Measurements from ENCODE around the gene IFNL2. TPM values are rescaled to one million over a fixed set of nuclear protein-coding genes. Genes with fewer than 3 reads are reported as not detected.

IFNL2 gene
- total RNA-seq, 4 donors from 2014 or later, result not detected

DNA sequence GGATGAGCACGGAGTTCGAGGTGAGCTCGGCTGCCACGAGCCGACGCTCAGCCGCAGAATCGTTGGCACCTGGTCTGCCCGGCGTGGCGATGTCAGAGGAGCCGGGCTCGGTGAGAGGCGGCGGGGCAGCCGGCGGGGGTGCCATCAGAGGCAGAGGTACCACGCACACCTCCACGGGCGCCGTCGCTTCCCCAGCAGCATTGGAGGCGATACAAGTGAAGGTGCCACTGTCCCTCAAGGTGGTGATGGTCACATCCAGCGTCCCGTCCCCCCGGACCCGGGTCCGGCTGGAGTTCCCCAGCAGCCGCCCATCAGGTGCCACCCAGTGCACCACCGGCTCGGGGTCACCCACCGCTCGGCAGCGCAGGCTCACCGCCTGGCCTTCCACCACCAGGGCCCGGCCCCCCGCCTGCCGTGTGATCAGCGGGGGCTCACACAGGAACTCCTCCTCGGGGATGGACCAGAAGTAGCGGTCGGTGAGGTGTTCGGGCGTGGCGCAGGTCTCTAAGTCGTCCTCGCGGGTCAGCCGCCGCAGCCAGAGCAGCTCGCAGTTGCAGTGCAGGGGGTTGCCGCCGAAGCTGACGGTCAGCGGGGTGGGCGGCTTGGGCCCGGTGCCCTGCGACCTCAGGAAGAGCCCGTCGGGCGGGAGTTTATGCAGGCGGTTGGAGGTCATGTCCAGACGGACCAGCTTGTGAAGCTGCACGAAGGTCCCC is 46.0 kb downstream of the IFNL2 start:
- no peak for ATAC-seq (ENCODE audit: low FRiP score)
- TF ChIP-seq, protein P1, sequence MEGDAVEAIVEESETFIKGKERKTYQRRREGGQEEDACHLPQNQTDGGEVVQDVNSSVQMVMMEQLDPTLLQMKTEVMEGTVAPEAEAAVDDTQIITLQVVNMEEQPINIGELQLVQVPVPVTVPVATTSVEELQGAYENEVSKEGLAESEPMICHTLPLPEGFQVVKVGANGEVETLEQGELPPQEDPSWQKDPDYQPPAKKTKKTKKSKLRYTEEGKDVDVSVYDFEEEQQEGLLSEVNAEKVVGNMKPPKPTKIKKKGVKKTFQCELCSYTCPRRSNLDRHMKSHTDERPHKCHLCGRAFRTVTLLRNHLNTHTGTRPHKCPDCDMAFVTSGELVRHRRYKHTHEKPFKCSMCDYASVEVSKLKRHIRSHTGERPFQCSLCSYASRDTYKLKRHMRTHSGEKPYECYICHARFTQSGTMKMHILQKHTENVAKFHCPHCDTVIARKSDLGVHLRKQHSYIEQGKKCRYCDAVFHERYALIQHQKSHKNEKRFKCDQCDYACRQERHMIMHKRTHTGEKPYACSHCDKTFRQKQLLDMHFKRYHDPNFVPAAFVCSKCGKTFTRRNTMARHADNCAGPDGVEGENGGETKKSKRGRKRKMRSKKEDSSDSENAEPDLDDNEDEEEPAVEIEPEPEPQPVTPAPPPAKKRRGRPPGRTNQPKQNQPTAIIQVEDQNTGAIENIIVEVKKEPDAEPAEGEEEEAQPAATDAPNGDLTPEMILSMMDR (IDR thresholded peaks at IDR 0.05), result no peak
- DNase-seq (ENCODE audit: low spot score), result no peak

DNA sequence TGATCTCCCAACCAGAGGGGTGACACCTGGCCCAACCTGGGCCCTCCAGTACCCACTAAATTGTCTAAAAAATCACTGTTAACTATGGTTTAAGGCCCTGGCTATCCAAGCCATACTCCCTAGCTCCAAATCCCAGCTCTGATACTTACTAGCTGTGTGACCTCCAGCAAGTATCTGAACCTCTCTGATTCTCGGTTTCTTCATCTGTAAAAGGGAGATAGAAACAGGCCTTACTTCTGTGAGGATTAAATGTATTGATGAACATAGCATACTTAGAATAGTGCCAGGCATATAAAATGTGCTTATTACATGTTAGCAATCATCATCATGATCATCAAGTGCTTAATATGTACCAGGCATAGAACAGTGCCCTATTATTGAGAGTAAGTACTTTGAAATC is 47.7 kb downstream of the IFNL2 start:
- no peak for ATAC-seq (ENCODE audit: low FRiP score)
- TF ChIP-seq, protein P1 (IDR thresholded peaks at IDR 0.05), result no peak
- DNase-seq (ENCODE audit: low spot score), result no peak

DNA sequence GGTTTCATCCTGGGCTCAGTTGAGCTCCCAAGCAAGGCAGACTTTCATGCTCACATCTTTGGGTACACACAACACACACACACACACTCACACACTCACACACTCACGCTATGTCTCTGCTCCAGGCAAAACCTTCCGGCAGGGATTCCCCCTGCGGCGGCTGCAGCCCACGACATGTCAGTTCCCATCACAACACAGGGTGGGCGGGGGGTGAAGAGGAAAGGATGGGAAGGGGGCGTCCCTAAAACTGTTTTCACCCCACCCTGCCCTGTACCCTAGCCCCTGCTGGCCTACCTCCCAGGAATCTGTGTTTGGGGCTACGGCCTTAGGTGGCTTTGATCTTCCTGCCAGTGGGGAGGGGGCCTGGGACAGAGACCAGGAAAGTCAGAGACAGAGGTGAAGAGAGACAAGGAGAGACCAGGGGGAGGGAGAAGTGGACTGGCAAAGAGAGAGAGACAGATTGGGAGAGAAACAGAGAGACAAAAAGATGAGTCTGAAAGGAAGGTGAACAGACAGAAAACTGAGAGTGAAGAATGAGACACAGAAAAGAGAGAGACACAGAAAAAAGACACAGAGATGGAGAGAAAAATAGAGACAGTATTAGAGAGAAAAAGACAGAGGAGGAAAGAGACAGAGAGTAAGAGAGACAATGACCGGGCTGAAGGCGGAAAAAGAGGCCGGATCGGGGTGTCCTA is 48.6 kb downstream of the IFNL2 start:
- TF ChIP-seq, protein P1 (IDR thresholded peaks at IDR 0.05), result no peak
- DNase-seq (ENCODE audit: low spot score) (no peak), ATAC-seq (ENCODE audit: low FRiP score) (no peak)

DNA sequence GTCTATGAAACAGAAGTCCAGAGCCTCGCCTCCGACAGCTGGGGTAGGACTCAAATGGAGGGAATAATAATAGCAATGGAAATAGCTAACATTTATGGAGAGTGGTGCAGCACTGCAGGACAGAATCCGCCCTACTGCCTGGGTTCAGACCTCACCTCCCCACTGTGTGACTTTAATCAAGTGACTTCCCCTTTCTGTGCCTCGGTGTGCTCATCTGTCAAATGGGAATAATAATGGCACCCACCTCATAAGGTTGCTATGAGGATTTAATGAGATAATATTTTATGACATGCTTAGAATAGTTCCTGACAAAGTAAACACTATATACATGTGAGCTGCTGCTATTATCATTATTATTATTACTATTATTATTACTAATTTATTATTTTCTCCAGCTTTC is 49.3 kb downstream of the IFNL2 start:
- DNase-seq (ENCODE audit: low spot score) (no peak), ATAC-seq (ENCODE audit: low FRiP score) (no peak)
- TF ChIP-seq, protein P1 (IDR thresholded peaks at IDR 0.05), result no peak

DNA sequence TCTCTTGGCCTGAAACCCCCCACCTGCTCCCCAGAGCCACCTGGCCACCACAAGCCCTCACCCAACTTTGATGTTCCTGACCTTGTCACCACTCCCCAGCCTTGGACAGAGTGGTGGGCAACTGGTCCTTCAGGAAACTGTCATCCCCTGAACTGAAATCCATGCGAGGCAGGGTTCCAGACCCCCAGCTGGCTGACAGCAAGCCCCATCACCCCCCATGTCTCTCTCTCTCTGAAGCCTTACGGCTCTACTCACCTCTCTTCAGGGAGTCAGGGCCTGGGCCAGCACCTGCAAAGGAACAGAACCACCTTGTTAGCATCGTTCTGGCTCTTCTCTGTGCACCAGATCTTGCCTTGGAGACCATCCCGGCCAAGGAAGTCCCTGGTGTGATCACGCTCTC is 49.9 kb downstream of the IFNL2 start:
- TF ChIP-seq, protein P1 (IDR thresholded peaks at IDR 0.05), result no peak
- no peak for DNase-seq (ENCODE audit: low spot score)
- no peak for ATAC-seq (ENCODE audit: low FRiP score)

DNA sequence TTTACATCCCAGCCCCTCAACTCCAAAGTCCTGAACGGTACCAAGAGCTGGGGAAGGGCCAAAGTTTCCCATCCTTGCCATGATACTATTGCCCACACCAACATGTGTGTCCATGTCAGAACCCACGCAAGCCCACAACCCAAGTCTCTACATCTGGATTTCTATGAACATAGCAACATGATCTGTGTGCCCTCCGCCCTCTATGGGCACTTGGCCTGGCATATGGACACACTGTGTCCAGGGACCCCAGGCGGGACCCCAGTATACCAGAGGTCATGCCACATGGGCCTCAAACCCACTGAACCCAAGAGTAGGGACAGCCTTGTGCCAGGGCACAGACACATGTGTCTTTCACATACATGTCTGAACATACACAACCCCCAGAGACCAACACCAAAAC is 50.5 kb downstream of the IFNL2 start:
- ATAC-seq (ENCODE audit: low FRiP score) (no peak), DNase-seq (ENCODE audit: low spot score) (no peak)
- TF ChIP-seq, protein P1 (IDR thresholded peaks at IDR 0.05), result no peak

Measured in omental fat pad (tissue), 4 donors.